ENCODE measurements around the gene C16orf95.
"Not testable (repeated sequence)": the region's sequence is repeated elsewhere in the genome, so short reads cannot be mapped to it uniquely, and the experiment has no call there.

The C16orf95 gene

DNA sequence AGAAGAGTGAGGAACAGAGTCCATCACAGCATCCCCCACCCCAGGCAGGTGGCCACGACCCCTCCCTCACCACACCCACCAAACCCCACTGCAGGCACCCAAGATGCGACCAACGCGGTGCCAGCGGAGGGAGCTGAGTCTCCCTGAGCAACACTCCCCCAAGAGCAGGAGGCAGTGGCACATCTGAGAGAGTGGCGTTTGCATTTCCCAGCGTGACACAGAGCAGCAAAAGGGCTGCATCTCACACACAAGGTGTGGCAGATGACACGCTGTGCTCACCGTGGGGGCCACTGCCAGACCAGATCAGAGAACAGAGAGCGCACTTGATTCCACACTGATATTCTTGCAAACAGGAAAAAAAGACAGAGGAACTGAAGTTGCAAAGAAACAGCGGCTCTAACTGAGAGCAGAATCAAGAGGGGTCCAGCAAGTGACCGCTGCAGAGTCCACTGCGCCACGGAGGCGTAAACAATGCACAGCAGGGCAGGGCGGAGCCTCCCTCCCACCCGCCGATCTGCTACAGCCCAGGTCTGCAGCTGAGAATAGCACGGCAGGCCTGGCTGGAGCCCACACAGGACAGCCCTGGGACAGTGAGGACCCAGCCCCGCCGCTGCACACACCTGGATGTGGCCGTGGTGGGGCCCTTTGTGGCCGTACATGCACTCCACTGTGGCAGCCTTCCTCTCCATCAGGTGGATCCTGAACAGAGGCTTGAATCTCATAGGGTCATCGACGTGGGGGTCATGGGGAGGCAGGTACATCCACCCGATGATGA lies 26.0 kb upstream of the C16orf95 start:
- no peaks in the 10 kb centered on the region for H3K79me2 ChIP-seq (ENCODE audit: low read length)
- no peaks in the 10 kb centered on the region for H3K27me3 ChIP-seq (ENCODE audit: low read depth, low read length)
- no peaks in the 10 kb centered on the region for H3K4me1 ChIP-seq (ENCODE audit: low read length)
- H3K4me2 ChIP-seq (ENCODE audit: low read length), result no peak overlapping the region
- H2AFZ ChIP-seq (ENCODE audit: low read depth, low read length), result no peak overlapping the region
- H4K20me1 ChIP-seq (ENCODE audit: insufficient read depth, low read length), result no peaks in the 10 kb centered on the region; the same call in 1 of the 2 replicates
- TF ChIP-seq EZH2phosphoT487 (IDR thresholded peaks at IDR 0.05; ENCODE audit: low read depth) (no peak), CTCF (IDR thresholded peaks at IDR 0.05; ENCODE audit: low read depth, low read length) (no peak)
- H3K9me3 ChIP-seq (ENCODE audit: insufficient read depth, low read length), result no peaks in the 10 kb centered on the region
- H3K27ac ChIP-seq (ENCODE audit: low read length), result no peak overlapping the region
- H3K9ac ChIP-seq (ENCODE audit: low read length), result no peak overlapping the region
- H3K36me3 ChIP-seq (replicated peaks; ENCODE audit: low read depth, low read length), result peaks cover 3% of the 10 kb centered on the region
- no peak overlapping the region for H3K4me3 ChIP-seq (ENCODE audit: low read length)

- no peak overlapping the region for H3K4me3 ChIP-seq (ENCODE audit: low read length)
- no peaks in the 10 kb centered on the region; the same call in 1 of the 2 replicates for H4K20me1 ChIP-seq (ENCODE audit: insufficient read depth, low read length)
- H3K27ac ChIP-seq (ENCODE audit: low read length), result no peak overlapping the region
- no peak for TF ChIP-seq CTCF (IDR thresholded peaks at IDR 0.05; ENCODE audit: low read depth, low read length)
- TF ChIP-seq EZH2phosphoT487 (IDR thresholded peaks at IDR 0.05; ENCODE audit: low read depth), result no peak
- no peaks in the 10 kb centered on the region for H3K27me3 ChIP-seq (ENCODE audit: low read depth, low read length)
- peaks cover 3% of the 10 kb centered on the region for H3K36me3 ChIP-seq (replicated peaks; ENCODE audit: low read depth, low read length)
- no peak overlapping the region for H2AFZ ChIP-seq (ENCODE audit: low read depth, low read length)
- H3K4me1 ChIP-seq (ENCODE audit: low read length), result no peaks in the 10 kb centered on the region
- H3K9ac ChIP-seq (ENCODE audit: low read length), result no peak overlapping the region
- H3K4me2 ChIP-seq (ENCODE audit: low read length), result no peak overlapping the region
- H3K9me3 ChIP-seq (ENCODE audit: insufficient read depth, low read length), result no peaks in the 10 kb centered on the region
- H3K79me2 ChIP-seq (ENCODE audit: low read length), result no peaks in the 10 kb centered on the region
Observed at GRCh38 chr16:87342504-87342903, 25.3 kb upstream of the C16orf95 start.

DNA sequence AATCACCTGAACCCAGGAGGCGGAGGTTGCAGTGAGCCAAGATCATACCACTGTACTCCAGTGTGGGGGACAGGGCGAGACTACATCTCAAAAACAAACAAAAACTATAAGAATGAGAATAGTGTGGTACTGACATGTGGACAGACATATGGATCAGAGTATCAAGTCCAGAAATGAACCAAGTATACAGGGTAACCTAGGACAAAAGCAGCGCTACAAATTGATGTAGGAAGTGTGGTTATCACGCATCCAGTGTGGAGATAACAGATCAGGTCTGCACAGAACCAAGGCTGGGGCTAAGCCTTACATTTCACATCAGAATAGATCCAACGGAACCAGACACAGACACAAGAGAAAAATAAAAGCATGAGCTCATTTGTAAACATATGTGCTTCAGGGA lies 23.0 kb upstream of the C16orf95 start:
- no peaks in the 10 kb centered on the region for H3K27me3 ChIP-seq (ENCODE audit: low read depth, low read length)
- no peak for TF ChIP-seq EZH2phosphoT487 (IDR thresholded peaks at IDR 0.05; ENCODE audit: low read depth)
- TF ChIP-seq CTCF (IDR thresholded peaks at IDR 0.05; ENCODE audit: low read depth, low read length), result no peak
- H3K27ac ChIP-seq (ENCODE audit: low read length), result no peak overlapping the region
- no peak overlapping the region for H3K4me3 ChIP-seq (ENCODE audit: low read length)
- no peaks in the 10 kb centered on the region for H3K79me2 ChIP-seq (ENCODE audit: low read length)
- H3K36me3 ChIP-seq (replicated peaks; ENCODE audit: low read depth, low read length), result peaks cover 3% of the 10 kb centered on the region
- no peak overlapping the region for H2AFZ ChIP-seq (ENCODE audit: low read depth, low read length)
- no peak overlapping the region for H3K9ac ChIP-seq (ENCODE audit: low read length)
- H3K9me3 ChIP-seq (ENCODE audit: insufficient read depth, low read length), result no peaks in the 10 kb centered on the region
- H4K20me1 ChIP-seq (ENCODE audit: insufficient read depth, low read length), result no peaks in the 10 kb centered on the region; the same call in 1 of the 2 replicates
- no peaks in the 10 kb centered on the region for H3K4me1 ChIP-seq (ENCODE audit: low read length)
- H3K4me2 ChIP-seq (ENCODE audit: low read length), result no peak overlapping the region

DNA sequence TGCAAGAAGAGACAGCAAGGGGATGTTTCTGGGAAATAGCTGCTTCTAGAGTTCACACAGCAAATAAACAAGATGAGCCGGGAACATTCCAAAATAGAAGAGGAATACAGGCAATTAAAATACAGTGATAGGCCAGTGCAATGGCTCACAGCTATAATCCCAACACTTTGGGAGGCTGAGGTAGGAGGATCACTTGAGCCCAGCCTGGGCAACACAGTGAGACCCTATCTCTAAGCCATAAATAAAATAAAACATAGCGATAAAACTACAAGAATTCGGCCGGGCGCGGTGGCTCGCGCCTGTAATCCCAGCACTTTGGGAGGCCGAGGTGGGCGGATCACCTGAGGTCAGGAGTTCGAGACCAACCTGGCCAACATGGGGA lies 22.5 kb upstream of the C16orf95 start:
- not testable (repeated sequence) for H3K4me3 ChIP-seq (ENCODE audit: low read length); H4K20me1 ChIP-seq (ENCODE audit: insufficient read depth, low read length); H3K27me3 ChIP-seq (ENCODE audit: low read depth, low read length)

More for the DNA sequence above, 22.5 kb upstream of the C16orf95 start:
- not testable (repeated sequence) for H2AFZ ChIP-seq (ENCODE audit: low read depth, low read length); H3K27ac ChIP-seq (ENCODE audit: low read length); H3K79me2 ChIP-seq (ENCODE audit: low read length); H3K9me3 ChIP-seq (ENCODE audit: insufficient read depth, low read length); H3K9ac ChIP-seq (ENCODE audit: low read length); H3K4me2 ChIP-seq (ENCODE audit: low read length); H3K36me3 ChIP-seq (replicated peaks; ENCODE audit: low read depth, low read length); H3K4me1 ChIP-seq (ENCODE audit: low read length)

All from OCI-LY3 (cell line).